GM11168 (cell line): ENCODE measurements around the gene CACNA2D3.
"Not testable (repeated sequence)": the region's sequence is repeated elsewhere in the genome, so short reads cannot be mapped to it uniquely, and the experiment has no call there.

Experiments
- in situ Hi-C: fragments of 300-500 bp; cut with MboI; formaldehyde crosslinking; loops from one replicate; pipeline ENCODE4 v1.12.0; 2022; ENCODE audit warnings: low sequenced_read_pairs; ENCODE audit not compliant: unreplicated experiment

Gene CACNA2D3

DNA sequence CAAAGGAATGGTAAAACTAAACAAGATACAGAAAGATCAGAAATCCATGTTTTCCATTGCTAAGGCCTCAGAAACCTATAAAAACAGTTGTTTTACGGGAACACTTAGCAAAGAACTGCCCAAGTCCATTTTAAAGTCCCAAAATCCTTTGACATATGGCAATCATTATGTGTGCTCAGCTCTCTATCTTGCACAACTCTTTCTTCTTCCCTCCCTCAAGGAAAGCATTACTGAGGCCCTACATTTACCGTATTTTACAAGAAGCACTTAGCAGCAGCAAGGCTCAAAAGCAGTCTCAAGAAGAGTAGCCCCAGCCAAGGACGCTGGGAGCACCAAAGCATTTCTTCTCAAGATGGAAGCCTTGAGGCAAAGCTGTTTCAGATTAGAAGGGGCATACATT, 975.1 kb downstream of the CACNA2D3 start:
- in situ Hi-C loops = no loop called here

DNA sequence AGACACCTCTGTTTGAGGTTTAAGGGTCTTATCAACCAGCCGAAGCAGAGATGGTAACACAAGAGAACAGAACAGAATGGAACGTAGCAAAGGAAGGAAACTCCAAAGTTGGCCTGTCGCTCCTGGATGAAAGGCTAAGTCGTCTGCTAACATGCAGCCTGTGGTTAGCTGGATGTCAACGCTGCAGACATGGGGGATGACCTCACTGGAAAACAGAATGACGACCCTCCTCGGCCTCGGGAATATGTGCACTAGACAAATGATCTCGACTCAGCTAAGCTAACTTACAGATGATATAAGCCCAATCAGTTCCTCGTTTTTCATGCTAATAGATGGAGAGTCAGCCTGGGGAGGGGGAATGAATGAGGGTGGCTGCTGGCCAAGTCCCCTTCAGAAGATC, 983.3 kb downstream of the CACNA2D3 start:
- in situ Hi-C loops = no loop called here

DNA sequence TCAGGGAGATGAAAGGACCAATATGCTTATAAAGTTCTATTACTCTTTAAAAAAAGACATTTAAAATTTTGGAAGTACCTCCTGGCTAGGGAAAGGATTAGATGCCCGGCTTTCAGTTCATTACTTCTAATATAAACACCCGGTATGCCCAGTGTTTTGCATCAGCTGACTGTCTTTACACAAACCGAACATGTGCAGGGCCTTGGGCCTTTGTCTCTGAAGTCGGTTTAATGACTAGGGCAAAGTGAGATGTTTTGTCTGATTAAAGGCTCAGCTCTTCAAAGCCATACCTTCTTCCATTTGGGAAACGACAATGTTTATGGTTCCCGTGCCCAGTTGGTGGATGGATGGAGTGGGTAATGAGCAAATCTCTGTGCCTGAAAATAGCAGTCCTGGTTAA, 984.8 kb downstream of the CACNA2D3 start:
- in situ Hi-C loops = no loop called here

DNA sequence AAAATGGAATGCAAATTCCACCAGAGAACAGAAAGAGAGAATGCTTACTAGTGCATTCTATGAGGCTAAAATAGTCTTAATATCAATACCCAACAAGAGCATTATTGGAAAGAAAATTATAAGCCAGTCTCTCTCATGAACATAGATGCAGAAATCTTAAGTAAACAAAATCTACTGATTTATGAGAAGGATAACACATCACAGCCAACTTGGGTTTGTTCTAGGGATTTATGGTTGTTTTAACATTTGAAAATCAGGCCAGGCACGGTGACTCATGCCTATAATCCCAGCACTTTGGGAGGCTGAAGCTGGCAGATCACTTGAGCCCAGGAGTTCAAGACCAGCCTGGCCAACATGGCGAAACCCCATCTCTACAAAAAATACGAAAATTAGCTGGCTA, 989.6 kb downstream of the CACNA2D3 start:
- in situ Hi-C loops = not testable (repeated sequence)

DNA sequence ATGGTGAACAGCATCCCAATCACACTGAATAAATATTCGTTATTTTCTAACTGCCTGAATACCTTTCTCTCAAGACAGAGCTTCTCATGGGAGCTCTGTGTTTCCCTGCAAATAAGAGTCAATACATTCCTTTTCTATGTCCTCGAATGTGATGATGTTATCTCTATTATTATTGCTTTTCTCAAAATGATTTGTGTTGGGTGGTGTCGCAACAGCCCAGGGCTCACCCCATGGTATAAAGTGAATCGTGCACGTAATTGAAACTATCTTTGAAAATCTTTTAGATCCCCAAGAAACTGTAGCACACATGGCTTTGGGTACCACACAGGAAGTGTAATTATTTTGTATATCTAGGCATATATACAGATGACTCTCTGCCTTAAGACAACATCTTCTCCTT, 996.1 kb downstream of the CACNA2D3 start:
- in situ Hi-C loops = no loop called here

DNA sequence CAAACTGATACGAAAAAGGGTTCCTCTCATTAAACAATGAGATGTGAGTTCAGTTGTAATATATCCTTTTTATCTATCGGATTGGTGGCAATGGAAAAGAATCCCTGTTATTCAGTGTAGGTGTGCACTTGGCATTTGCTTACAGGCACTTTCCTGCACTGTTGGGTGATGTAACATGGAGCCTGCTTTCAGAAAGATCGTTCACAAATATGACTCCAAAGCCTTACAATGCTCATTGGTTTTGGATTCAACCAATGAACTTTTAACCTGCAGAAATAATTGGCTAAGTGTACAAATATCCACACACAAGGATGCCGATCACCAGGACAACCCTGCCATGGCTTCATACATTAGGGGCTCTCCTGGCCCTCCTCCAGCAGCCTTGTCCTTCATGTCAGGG, 996.9 kb downstream of the CACNA2D3 start:
- in situ Hi-C loops = no loop called here

DNA sequence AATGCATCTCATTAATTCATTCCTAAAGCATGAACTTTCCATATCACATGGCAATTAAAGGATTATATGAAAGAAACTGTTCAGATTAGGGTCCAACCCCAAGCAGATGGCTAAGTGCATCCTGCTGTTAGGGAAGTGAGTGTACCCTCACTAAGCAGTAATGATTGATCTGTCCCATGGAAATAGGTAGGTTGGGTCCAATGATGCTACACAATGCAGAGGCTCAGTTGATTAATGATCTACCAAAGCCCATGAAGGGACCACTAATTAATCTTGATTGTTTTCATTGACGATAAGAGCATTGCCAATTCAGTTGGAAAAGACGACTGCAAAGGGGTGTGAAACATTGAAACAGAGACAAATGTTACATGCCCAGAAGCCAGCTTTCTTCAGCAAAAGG, 1000.0 kb downstream of the CACNA2D3 start:
- in situ Hi-C loops = no loop called here
